Fibroblast of skin of right biceps (primary cell): ENCODE measurements around the gene NUMBL.
A peak's percentile ranks its signal among the peaks of the same experiment; 100 is the strongest.
"Not testable (repeated sequence)": the region's sequence is repeated elsewhere in the genome, so short reads cannot be mapped to it uniquely, and the experiment has no call there.

Experiments used
- DNase-seq: peaks from one replicate; pipeline ENCODE4 v3.0.0-alpha.2; 2013

The NUMBL gene

DNA sequence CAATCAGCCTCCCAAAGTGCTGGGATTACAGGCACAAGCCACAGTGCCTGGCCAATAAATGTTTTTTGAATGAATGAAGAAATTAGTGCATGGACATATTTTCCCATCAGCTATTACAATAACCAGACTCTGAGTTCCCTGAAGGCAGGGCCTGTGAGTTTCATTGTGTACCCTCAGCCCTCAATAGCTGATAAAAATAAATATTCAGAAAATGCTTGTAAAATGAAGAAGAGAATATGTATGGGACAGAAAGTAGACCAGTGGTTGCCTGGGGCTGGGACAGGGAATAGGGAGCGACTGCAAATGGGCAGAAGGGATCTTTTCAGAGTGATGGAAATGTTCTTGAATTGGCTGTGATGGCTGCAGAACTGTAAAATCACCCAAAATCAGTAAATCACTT is 28.8 kb downstream of the NUMBL start:
- no peak for DNase-seq

GRCh38 chr19:40659566-40659965 is 30.9 kb downstream of the NUMBL start:
- no peak for DNase-seq

GRCh38 chr19:40659116-40659515 is 31.3 kb downstream of the NUMBL start:
- DNase-seq = no peak

DNA sequence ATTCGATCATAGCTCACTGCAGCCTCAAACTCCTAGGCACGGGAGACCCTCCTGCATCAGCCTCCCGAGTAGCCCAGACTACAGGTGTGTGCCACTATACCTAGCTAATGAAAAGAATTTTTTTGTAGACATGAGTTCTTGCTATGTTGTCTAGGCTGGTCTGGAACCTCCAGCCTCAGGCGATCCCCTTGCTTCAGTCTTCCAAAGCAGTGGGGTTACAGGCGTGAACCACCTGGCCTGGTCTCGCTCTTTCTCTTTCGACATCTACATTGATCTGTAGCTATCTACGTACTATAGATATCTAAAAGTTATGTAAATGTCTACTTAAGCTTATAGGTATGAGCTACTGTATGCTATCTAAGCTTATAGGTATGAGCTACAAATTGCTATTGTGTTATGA is 32.4 kb downstream of the NUMBL start:
- no peak for DNase-seq

DNA sequence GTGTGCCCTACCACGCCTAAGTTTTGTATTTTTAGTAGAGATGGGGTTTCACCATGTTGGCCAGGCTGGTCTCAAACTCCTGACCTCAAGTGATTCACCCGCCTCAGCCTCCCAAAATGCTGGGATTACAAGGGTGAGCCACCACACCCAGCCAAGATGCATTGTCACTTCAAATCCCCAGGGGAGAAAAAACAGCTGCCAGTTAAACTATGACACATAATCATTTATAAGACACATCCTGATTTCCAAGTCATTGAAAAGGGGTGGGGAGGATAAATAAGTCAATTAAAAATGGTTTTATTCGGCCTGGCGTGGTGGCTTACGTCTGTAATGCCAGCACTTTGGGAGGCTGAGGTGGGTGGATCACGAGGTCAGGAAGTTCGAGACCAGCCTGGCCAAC is 34.8 kb downstream of the NUMBL start:
- not testable (repeated sequence) for DNase-seq

GRCh38 chr19:40652303-40652702 is 38.1 kb downstream of the NUMBL start:
- DNase-seq = not testable (repeated sequence)

GRCh38 chr19:40650749-40651305 is 39.6 kb downstream of the NUMBL start:
- peak; percentile 61 for DNase-seq

GRCh38 chr19:40649903-40650675 is 40.4 kb downstream of the NUMBL start:
- not testable (repeated sequence) for DNase-seq

GRCh38 chr19:40646743-40647254 is 43.7 kb downstream of the NUMBL start:
- no peak for DNase-seq

GRCh38 chr19:40642757-40643305 is 47.6 kb downstream of the NUMBL start:
- DNase-seq = peak; percentile 26

- DNase-seq = no peak
Observed at GRCh38 chr19:40642051-40642706, 48.3 kb downstream of the NUMBL start.

DNA sequence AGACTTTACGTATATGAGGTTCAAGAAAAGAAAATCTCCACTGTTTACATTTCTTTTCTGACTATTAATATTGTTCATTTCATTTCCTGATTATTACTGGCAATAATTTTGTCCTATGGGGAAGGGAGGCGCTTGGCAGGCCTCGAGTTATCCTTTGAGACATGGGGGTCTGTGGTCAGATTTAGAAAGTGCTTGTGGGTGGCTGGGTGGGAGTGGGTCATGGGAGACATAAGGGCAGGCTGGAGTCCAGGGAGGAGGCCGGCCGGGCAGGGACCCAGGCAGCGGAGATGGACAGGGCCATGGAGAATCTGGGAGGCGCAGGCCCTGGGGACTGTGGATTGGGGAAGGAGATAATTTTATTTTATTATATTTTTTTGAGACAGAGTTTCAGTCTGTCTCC is 49.2 kb downstream of the NUMBL start:
- no peak for DNase-seq

GRCh38 chr19:40640744-40641143 is 49.7 kb downstream of the NUMBL start:
- DNase-seq = peak; percentile 39

DNA sequence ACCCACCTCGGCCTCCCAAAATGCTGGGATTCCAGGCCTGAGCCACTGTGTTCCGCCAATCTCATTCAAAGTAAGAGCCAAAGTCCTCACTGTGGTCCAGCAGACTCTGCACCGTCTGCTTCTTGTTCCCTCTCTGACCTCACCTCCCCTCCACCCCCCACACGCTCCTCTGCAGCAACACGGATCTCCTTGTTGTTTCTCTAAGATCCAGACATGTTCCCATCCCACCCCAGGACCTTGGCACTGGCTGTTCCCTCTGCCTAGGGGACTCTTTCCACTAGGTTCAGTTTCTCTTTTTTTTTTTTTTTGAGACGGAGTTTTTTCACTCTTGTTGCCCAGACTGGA is 50.8 kb downstream of the NUMBL start:
- no peak for DNase-seq

DNA sequence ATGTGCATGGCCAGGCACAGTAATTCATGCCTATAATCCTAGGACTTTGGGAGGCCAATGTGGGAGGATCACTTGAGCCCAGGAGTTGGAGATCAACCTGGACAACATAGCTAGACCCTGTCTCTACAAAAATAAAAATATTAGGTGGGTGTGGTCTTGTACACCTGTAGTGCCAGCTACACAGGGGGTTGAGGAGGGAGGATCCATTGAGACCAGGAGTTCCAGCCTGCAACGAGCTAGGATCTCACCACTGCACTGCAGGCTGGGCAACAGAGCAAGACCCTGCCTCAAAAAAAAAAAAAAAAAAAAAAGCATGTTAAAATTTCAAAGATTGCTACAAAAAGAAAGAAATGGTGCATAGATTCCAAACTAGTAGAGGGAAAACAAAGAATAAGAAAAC is 52.1 kb downstream of the NUMBL start:
- no peak for DNase-seq

- DNase-seq = peak; percentile 80
Observed at GRCh38 chr19:40633207-40633606, 57.2 kb downstream of the NUMBL start.

DNA sequence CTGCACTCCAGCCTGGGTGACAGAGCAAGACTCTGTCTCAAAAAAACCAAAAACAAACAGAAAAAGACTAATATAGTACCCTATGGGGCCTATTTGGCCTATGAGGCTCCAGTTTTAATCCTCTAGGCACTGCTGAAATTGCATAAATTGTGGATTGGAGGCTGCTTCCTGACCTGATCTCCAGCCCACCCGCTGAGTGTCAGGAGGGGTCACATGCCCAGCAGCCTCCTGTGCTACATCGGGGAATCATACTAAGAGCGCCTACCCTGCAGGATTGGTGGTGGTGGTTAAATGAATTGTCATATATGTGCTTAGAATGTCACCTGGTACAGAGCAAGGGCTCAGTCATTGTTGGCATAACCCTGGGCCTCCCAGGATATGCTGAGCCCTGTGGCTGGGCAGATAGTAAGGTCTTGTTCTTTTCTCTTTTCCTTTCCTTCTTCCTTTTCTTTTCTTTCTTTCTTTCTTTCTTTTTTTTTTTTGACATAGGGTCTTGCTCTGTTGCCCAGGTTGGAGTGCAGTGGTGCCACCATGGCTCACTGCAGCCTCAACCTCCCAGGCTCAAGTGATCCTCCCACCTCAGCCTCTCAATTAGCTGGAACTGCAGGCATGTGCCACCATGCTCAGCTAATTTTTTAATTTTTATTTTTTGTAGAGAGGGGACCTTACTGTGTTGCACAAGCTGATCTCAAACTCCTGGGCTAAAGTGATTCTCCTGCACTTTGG is 58.0 kb downstream of the NUMBL start:
- no peak for DNase-seq

GRCh38 chr19:40630571-40631160 is 59.8 kb downstream of the NUMBL start:
- DNase-seq = no peak

- no peak for DNase-seq
Observed at GRCh38 chr19:40629346-40629745, 61.1 kb downstream of the NUMBL start.

DNA sequence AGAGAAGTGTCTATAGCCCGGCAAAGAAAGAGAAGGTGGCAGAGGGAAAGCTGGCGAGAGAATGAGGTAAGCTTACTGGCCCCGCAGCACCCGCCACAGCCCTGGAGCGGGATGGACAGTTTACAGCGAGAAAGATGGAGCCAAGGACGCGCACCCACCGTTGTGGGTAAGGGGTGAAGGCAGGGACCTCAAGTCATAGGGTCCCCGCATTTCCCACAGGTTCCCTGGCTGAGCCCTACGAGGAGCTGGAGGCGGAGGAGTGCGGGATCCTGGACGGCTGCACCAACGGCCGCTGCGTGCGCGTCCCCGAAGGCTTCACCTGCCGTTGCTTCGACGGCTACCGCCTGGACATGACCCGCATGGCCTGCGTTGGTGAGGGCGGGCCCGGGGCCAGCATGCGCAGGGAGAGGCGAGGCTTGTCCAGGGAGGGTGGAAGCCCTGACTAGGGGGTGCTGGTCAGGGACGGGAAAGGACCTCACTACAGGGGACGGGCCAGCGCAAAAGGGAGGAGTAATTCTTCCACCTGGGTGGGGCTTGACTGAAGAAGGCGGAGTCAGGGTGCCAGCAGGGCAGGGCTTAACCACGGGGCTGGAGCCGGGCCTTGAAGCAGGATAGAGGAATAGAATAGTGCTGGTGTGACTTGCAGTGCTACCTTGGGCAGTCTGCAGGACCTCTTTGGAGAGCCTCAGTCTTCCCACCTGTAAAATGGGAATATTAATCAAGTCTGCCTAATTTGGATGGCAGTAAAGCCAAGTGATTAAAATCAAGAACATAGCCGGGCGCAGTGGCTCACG is 62.8 kb downstream of the NUMBL start:
- no peak for DNase-seq

GRCh38 chr19:40626918-40627317 is 63.5 kb downstream of the NUMBL start:
- no peak for DNase-seq
